HEK293T (cell line): Measurements from ENCODE around the gene HTRA3.

Source experiments
- CTCF ChIA-PET: fragments of 350-600 bp; formaldehyde crosslinking; extraction: SDS; loops from one replicate; lab custom pipeline; 2021; ENCODE audit warnings: antibody characterized with exemption, inconsistent platforms; lab: Yijun Ruan, JAX
- POLR2A ChIA-PET: fragments of 350-600 bp; formaldehyde crosslinking; extraction: SDS; loops from one replicate; lab custom pipeline; 2020; ENCODE audit warnings: antibody characterized with exemption, inconsistent platforms; lab: Yijun Ruan, JAX
- DNase-seq: peaks from one replicate; pipeline ENCODE4 v3.0.0; 2012; ENCODE audit warnings: mixed read lengths; ENCODE audit errors: extremely low spot score
- ARNT ChIP-seq: fragments of 450-650 bp; IDR thresholded peaks from 2 replicates; pipeline ENCODE4 v1.6.1; 2017; ENCODE audit warnings: mild to moderate bottlenecking
- BHLHE40 ChIP-seq: fragments of 450-650 bp; IDR thresholded peaks from 2 replicates; pipeline ENCODE4 v1.6.1; 2016; ENCODE audit warnings: mild to moderate bottlenecking, moderate library complexity, borderline replicate concordance
- CTBP1 ChIP-seq: fragments of 450-650 bp; IDR thresholded peaks from 2 replicates; pipeline ENCODE4 v1.6.1; 2016; ENCODE audit warnings: borderline replicate concordance
- ELF4 ChIP-seq: fragments of 450-650 bp; IDR thresholded peaks from 2 replicates; pipeline ENCODE4 v1.6.1; 2017; ENCODE audit warnings: antibody characterized with exemption
- FOXA1 ChIP-seq: fragments of 450-650 bp; IDR thresholded peaks from 2 replicates; pipeline ENCODE4 v1.6.1; 2016; ENCODE audit warnings: mild to moderate bottlenecking
- FOXK2 ChIP-seq: fragments of 450-650 bp; IDR thresholded peaks from 2 replicates; pipeline ENCODE4 v1.6.1; 2016; ENCODE audit warnings: mild to moderate bottlenecking
- FOXM1 ChIP-seq: fragments of 450-650 bp; IDR thresholded peaks from 2 replicates; pipeline ENCODE4 v1.6.1; 2017; ENCODE audit warnings: mild to moderate bottlenecking, borderline replicate concordance
- HDGF ChIP-seq: fragments of 450-650 bp; IDR thresholded peaks from 2 replicates; pipeline ENCODE4 v1.6.1; 2017; ENCODE audit warnings: antibody characterized with exemption, borderline replicate concordance
- L3MBTL2 ChIP-seq: fragments of 450-650 bp; conservative IDR thresholded peaks from 2 replicates; pipeline ENCODE4 v1.6.1; 2016; ENCODE audit warnings: mild to moderate bottlenecking
- LEF1 ChIP-seq: fragments of 450-650 bp; IDR thresholded peaks from 2 replicates; pipeline ENCODE4 v1.6.1; 2017; ENCODE audit warnings: mild to moderate bottlenecking, borderline replicate concordance
- NFRKB ChIP-seq: fragments of 450-650 bp; IDR thresholded peaks from 2 replicates; pipeline ENCODE4 v1.6.1; 2016; ENCODE audit warnings: mild to moderate bottlenecking, moderate library complexity
- SP1 ChIP-seq: fragments of 450-650 bp; IDR thresholded peaks from 2 replicates; pipeline ENCODE4 v1.6.1; 2017
- SUZ12 ChIP-seq: fragments of 450-650 bp; IDR thresholded peaks from 2 replicates; pipeline ENCODE4 v1.6.1; 2016; ENCODE audit warnings: mild to moderate bottlenecking
- TARDBP ChIP-seq: fragments of 450-650 bp; IDR thresholded peaks from 2 replicates; pipeline ENCODE4 v1.6.1; 2016
- ZNF384 ChIP-seq: fragments of 450-650 bp; IDR thresholded peaks from 2 replicates; pipeline ENCODE4 v1.6.1; 2016
- TF ChIP-seq, protein P1 (sequence below): fragments of 450-650 bp; IDR thresholded peaks from 2 replicates; pipeline ENCODE4 v1.6.1; 2016

The HTRA3 gene

DNA sequence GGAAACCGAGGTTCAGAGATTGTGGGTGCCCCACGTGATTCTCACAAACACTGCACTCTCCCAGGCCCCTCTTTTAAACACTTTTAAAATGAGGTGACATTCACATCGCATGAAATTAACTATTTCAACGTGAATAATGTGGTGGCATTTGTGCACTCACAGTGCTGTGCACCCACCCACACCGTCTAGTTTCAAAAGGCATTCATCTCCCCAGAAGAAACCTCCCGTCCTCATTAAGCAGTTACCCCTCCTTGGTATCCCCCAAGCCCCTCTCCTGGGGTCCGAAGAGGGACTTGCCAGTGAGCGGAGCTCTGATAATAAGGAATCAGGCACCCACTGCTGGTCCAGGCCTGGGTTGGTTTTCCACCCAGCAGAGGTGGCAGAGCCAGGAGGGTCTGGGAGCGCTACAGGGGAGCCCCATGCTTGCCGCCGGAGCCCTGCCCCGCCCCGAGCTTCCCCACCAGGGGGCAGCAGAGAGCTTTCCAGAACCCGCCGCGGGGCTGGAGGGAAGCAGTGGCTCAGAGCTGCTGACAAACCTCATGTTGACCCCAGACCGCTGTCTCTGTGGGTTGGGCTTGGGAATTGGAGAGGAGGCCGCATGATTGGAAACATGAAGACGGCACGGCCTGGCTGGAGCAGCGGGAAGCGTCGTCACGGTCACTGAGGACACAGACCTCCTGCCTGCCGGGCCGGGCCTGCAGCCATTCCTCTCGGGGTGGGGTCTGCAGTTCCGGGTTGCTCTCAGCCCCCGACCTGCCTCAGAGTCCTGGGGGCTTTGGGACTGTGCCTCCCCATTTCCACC is 27.5 kb upstream of the HTRA3 start:
- DNase-seq, result peak; percentile 97
- CTCF ChIA-PET, result interaction anchor here (0.6 to 2.1 kb wide), 14 partner anchors 11 to 169 kb away, joined by 3 to 14 read pairs (median 3); no protein-coding TSS in a partner anchor
- peak; percentile 84 for TF ChIP-seq L3MBTL2
- TF ChIP-seq ZNF384, result no peak
- TF ChIP-seq SP1, result no peak
- POLR2A ChIA-PET, result interaction anchor here (1.0 kb wide), 1 partner anchor 161 kb away, joined by 4 read pairs; no protein-coding TSS in a partner anchor

DNA sequence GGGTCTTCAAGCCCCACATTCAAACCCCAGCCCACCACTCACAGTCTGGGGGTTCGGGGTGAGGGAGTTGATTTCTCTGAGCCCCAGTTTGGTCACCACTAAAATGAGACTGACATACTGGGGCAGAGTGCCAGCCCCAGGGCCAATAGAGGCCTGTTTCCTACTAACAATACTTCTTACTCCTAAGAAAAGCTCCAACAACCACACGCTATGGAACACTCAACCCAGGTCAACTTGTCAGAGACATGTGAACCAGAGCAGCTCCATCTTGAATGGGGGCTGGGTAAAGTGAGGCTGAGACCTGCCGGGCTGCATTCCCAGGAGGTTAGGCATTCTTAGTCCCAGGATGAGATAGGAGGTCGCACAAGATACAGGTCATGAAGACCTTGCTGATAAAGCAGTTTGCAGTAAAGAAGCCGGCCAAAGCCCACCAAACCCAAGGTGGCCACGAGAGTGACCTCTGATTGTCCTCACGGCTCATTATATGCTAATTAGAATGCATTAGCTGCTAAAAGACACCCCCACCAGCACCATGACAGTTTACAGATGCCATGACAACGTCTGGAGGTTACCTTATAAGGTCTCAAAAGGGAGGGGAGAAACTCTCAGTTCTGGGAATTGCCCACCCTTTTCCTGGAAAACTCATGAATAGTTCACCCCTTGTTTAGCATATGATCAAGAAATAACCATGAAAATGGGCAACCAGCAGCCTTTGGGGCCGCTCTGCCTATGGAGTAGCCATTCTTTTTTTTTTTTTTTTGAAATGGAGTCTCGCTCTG is 26.6 kb upstream of the HTRA3 start:
- POLR2A ChIA-PET, result interaction anchor here (1.0 kb wide), 1 partner anchor 160 kb away, joined by 4 read pairs; no protein-coding TSS in a partner anchor
- CTCF ChIA-PET, result interaction anchor here (1.0 to 2.1 kb wide), 13 partner anchors 10 to 168 kb away, joined by 3 to 14 read pairs (median 3); no protein-coding TSS in a partner anchor
- DNase-seq, result no peak
- TF ChIP-seq ELF4, result no peak
- TF ChIP-seq FOXA1, result no peak
- TF ChIP-seq SP1, result no peak
- no peak for TF ChIP-seq TARDBP
- TF ChIP-seq FOXK2, result no peak
- TF ChIP-seq NFRKB, result no peak
- no peak for TF ChIP-seq BHLHE40
- TF ChIP-seq ARNT, result no peak

DNA sequence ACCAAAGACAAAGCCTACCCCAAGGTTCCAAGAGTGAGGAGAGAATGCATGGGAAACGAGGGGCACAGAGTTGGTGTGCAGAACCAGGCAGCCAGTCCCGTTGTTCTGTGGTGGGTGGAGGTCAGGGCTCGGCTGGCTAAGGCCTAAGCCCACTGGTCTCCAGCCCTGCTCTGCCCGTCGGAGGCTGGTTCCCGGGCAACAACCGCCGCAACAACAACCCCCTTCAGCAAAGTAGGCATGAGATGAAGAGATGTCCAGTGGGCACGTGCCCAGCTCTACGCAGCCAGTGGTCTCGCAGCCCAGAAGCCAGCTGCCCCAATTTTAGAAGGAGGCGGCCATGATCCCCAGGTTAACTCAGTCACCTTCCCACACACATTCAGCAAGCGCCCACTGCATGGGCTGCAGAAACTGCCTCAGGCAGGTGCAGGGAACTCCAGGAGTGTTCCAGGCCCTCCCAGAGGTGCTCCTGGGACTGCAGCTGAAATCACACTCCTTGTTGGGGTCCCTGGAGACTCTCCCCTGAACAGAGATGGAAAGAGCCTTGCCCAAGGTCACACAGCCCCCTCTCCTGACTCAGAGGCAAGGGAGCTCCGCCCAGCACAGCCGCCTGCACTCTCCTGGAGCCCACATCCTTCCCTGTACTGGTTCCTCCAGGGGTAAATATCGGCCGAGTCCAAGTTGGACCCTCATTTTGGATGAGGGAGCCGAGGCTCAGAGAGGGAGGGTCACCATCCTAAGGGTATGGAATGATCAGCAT is 25.4 kb upstream of the HTRA3 start:
- no peak for DNase-seq
- no peak for TF ChIP-seq FOXM1
- no peak for TF ChIP-seq HDGF
- ChIA-PET CTCF (no interaction called here), POLR2A (no interaction called here)

DNA sequence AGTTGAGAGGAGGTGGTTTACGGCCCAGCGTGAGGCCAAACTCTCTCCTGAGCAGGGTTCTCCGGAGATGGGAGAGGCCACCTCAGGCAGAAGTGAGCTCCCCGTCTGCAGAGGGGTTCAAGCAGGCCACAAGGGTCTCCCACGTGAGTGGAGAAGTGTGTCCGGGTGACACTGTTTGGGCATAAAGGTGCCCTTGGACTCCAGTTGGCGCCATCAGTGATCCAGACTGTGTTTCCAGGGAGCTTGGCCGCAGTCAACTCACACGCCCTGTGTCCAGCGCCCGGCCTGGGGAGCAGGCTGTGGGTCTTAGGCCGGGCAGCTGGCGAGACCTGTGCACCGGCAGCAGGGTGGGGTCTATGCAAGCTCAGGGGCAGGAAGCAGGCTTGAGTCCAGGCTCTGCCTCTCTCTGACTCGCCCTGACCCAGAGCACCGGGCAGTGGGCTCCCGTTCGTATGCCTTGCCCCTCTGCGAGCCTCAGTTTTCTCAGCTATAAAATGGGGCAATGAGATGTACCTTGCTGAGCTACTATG is 24.6 kb upstream of the HTRA3 start:
- ChIA-PET CTCF (no interaction called here), POLR2A (no interaction called here)
- no peak for DNase-seq
- no peak for TF ChIP-seq SUZ12
- TF ChIP-seq ZNF384, result no peak
- no peak for TF ChIP-seq HDGF
- TF ChIP-seq CTBP1, result no peak
- TF ChIP-seq LEF1, result no peak
- TF ChIP-seq ELF4, result no peak
- TF ChIP-seq, protein P1, sequence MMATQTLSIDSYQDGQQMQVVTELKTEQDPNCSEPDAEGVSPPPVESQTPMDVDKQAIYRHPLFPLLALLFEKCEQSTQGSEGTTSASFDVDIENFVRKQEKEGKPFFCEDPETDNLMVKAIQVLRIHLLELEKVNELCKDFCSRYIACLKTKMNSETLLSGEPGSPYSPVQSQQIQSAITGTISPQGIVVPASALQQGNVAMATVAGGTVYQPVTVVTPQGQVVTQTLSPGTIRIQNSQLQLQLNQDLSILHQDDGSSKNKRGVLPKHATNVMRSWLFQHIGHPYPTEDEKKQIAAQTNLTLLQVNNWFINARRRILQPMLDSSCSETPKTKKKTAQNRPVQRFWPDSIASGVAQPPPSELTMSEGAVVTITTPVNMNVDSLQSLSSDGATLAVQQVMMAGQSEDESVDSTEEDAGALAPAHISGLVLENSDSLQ, result no peak
- TF ChIP-seq BHLHE40, result no peak
- no peak for TF ChIP-seq FOXK2
- no peak for TF ChIP-seq FOXA1

DNA sequence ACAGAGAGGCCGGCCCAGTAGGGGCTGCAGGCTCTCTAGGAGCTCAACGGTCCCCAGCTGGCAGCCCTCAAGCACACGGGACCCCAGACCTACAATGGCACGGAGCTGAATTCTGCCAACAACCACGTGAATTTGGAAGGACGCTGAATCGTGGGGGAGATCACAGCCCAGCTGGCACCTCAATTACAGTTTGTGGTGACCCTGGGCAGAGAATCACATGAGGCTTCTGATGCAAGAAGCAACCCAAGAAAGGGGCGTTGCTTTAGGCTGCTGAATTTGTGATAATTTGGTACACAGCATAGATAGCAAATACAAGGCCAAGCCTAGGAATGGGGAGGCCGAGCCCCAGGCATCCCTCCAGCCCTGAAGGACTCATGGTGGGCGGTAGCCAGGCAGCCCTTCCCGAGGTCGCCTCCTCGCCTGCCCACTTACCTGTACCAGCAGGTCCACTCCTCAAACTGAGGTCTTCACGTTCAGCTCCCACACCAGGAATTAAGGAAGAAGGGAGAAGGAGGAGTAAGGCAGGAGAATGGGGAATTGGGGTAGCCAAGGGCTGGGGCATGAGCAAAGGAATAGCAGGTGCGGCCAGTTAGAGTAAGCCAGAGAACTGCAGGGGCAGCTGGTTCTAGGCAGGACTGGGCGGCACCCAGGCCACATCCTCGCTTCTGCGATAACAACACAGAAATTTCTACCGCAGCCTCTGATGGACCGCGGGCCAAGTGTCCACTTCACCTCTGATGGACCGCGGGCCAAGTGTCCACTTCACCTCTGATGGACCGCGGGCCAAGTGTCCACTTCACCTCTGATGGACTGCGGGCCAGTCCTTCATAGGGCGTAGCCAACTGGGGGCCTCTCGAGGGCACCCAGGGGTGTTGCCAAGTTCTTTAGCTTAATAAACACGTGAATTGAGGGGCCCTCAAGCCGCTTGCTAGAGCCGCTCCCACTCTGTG is 23.4 kb upstream of the HTRA3 start:
- ChIA-PET CTCF (no interaction called here), POLR2A (interaction anchor here (0.7 kb wide), 1 partner anchor 137 kb away, joined by 3 read pairs; no protein-coding TSS in a partner anchor)
- no peak for TF ChIP-seq LEF1
- no peak for TF ChIP-seq SP1
- TF ChIP-seq ELF4, result no peak
- TF ChIP-seq NFRKB, result no peak
- no peak for TF ChIP-seq FOXM1
- TF ChIP-seq FOXA1, result no peak
- no peak for TF ChIP-seq TARDBP
- no peak for DNase-seq

DNA sequence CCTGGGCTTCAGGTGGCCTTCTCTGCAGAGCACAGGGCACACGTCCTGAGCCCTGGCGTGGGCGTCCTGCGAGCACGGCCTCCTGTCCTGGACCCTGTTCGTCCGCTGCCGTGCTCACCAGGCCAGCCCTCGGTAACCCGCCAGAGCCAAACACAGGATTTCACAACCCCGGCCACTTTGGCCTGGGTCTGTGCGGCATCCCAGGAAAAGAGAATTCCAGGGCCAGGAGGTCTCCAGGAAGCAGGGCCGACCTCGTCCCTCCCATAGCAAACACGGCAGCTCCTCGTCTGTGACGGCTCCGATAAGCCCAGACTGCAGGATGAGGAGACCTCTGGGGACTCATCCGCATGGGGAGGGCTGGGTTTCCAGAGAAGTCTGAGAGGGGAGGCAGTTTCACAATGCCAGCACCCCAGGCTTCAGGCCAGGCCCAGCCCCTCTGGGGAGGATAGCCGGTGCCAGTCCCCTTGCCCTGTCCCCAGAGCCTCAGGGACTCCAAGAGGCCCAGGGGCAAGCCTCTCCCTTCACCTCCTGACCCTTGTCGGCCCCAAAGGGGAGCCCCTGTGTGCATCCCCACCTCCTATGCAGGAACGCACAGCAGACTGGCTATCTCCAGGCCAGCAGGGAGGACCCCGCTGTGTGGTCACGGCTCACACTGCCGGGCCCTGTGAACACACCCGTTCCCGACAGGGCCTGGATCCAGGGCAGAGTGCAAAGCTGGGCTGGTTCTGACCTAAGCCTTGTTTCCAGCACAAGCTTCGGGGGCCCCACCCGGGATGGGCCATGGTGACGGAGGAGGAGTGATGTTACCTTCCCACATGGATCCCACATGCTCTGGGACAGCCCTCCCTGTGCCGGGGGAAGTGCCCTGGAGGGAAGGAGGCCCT is 22.3 kb upstream of the HTRA3 start:
- TF ChIP-seq BHLHE40 (no peak), NFRKB (no peak), FOXM1 (no peak), HDGF (no peak), L3MBTL2 (no peak), SP1 (no peak), CTBP1 (no peak)
- ChIA-PET POLR2A (interaction anchor here (0.6 to 0.7 kb wide), 2 partner anchors 87 to 136 kb away, joined by 3 read pairs; no protein-coding TSS in a partner anchor), CTCF (no interaction called here)
- no peak for DNase-seq
